ENCODE measurements around the gene TIMD4.

DNA sequence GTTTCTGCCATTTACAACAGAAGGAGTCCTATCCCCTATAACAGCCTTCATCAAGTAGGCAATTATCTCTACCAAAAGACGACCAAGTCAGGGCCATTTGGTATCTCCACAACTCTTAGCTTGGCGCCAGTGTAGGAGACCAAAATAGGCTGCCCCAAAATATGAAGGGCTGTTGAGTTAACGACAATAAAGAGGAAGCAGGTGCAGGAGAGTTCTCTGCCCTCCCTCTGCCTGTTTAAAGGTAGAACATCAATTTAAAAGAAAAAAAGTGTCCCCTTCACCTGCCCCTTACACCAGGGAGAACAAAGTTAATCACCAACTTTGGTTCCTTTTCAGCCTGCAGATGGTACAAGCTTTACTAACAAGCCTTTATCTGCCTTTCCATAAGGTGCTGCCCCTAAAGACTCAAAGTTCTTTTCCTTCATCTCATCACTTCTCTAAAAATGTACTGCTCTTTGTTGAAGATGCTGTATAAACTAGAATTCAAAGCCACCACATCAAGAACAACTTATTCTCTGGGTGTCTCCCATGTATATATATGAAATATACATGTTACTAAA is 79.6 kb downstream of the TIMD4 start:
- TF ChIP-seq, protein P1, sequence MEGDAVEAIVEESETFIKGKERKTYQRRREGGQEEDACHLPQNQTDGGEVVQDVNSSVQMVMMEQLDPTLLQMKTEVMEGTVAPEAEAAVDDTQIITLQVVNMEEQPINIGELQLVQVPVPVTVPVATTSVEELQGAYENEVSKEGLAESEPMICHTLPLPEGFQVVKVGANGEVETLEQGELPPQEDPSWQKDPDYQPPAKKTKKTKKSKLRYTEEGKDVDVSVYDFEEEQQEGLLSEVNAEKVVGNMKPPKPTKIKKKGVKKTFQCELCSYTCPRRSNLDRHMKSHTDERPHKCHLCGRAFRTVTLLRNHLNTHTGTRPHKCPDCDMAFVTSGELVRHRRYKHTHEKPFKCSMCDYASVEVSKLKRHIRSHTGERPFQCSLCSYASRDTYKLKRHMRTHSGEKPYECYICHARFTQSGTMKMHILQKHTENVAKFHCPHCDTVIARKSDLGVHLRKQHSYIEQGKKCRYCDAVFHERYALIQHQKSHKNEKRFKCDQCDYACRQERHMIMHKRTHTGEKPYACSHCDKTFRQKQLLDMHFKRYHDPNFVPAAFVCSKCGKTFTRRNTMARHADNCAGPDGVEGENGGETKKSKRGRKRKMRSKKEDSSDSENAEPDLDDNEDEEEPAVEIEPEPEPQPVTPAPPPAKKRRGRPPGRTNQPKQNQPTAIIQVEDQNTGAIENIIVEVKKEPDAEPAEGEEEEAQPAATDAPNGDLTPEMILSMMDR (IDR thresholded peaks at IDR 0.05) = no peak
- TF ChIP-seq ZFX (IDR thresholded peaks at IDR 0.05; ENCODE audit: borderline replicate concordance) = no peak

Measured in 22Rv1 (cell line).